ENCODE data around the gene ALDH1B1.

- TF ChIP-seq POLR2AphosphoS5 (IDR thresholded peaks at IDR 0.05) (no peak), CTCF (IDR thresholded peaks at IDR 0.05) (no peak), EP300 (IDR thresholded peaks at IDR 0.05) (no peak), POLR2A (IDR thresholded peaks at IDR 0.05) (no peak)
These were observed 33.2 kb upstream of the ALDH1B1 start for GRCh38 chr9:38359297-38359653.

Measured in stomach (tissue), 4 donors.